HepG2 (cell line): ENCODE data around the gene CDR2L. TPM values are rescaled to one million over a fixed set of nuclear protein-coding genes. Genes with fewer than 3 reads are reported as not detected.

ENCODE experiments used
- EED ChIP-seq: sonication (generic); formaldehyde crosslinking; IDR thresholded peaks from 2 replicates; pipeline ENCODE4 v1.5.0; 2020; ENCODE audit warnings: mild to moderate bottlenecking, missing genetic modification reagents
- GATAD1 ChIP-seq: IDR thresholded peaks from 2 replicates; pipeline ENCODE4 v1.6.1; 2016; ENCODE audit warnings: missing genetic modification reagents, missing compliant biosample characterization
- KAT8 ChIP-seq: IDR thresholded peaks from 2 replicates; pipeline ENCODE4 v1.6.1; 2016; ENCODE audit warnings: missing genetic modification reagents, missing compliant biosample characterization
- MIER3 ChIP-seq: IDR thresholded peaks from 2 replicates; pipeline ENCODE4 v1.6.1; 2016; ENCODE audit warnings: missing compliant biosample characterization, borderline replicate concordance
- MXD4 ChIP-seq: IDR thresholded peaks from 2 replicates; pipeline ENCODE4 v1.6.1; 2016; ENCODE audit warnings: mild to moderate bottlenecking, missing biosample characterization, missing genetic modification reagents
- NFIB ChIP-seq: sonication (generic); formaldehyde crosslinking; IDR thresholded peaks from 2 replicates; pipeline ENCODE4 v1.9.0; 2021; ENCODE audit warnings: missing genetic modification reagents, mild to moderate bottlenecking, borderline replicate concordance
- NR1H2 ChIP-seq: sonication (generic); formaldehyde crosslinking; IDR thresholded peaks from 2 replicates; pipeline ENCODE4 v1.8.1; 2022; ENCODE audit warnings: low read depth, missing genetic modification reagents, borderline replicate concordance
- TARDBP ChIP-seq: sonication (generic); formaldehyde crosslinking; IDR thresholded peaks from 2 replicates; pipeline ENCODE4 v1.8.0; 2022; ENCODE audit warnings: mild to moderate bottlenecking, missing genetic modification reagents
- ZSCAN9 ChIP-seq: IDR thresholded peaks from 2 replicates; pipeline ENCODE4 v1.6.1; 2016; ENCODE audit warnings: borderline replicate concordance
- polyA plus RNA-seq, 8 experiments: library from polyadenylated mRNA; depleted of rRNA in 3 of 8; stranded (reverse) in 7 of 8; unstranded in 1 of 8; fragments of >200 nt; fragmentation: Illumina TruSeq in 4 of 8; extraction: Trizol in 4 of 8; gene quantifications; 2 replicates each; pipeline versions ENCODE4 v1.2.1 to v1.2.3, GENCODE V29; 2011 to 2016; ENCODE audit warnings: low read depth in 4 of 8, missing spikeins in 1 of 8, mixed read lengths in 1 of 8; ENCODE audit not compliant: insufficient read depth in 1 of 8
- total RNA-seq, 5 experiments: library from RNA; depleted of rRNA; stranded (reverse); fragments of >200 nt; fragmentation: Illumina TruSeq; extraction: Trizol; gene quantifications; 2 replicates each; pipeline ENCODE4 v1.2.3, GENCODE V29; 2016; ENCODE audit warnings: low read depth in 1 of 5
- TF ChIP-seq, protein P1 (sequence below): sonication (generic); formaldehyde crosslinking; IDR thresholded peaks from 2 replicates; pipeline ENCODE4 v1.4.0; 2020; ENCODE audit warnings: mild to moderate bottlenecking, missing genetic modification reagents, borderline replicate concordance
- TF ChIP-seq, protein P2 (sequence below), 2 experiments: sonication (generic) in 1 of 2; formaldehyde crosslinking in 1 of 2; IDR thresholded peaks; 2 replicates each; pipeline versions ENCODE4 v1.6.1 to v1.9.0; 2014 to 2022; ENCODE audit warnings: antibody characterized with exemption in 1 of 2, borderline replicate concordance in 1 of 2, inconsistent platforms in 1 of 2, low read depth in 1 of 2, missing genetic modification reagents in 1 of 2
- TF ChIP-seq, protein P3 (sequence below): sonication (generic); formaldehyde crosslinking; IDR thresholded peaks from 2 replicates; pipeline ENCODE4 v1.5.0; 2020; ENCODE audit warnings: mild to moderate bottlenecking, missing genetic modification reagents, borderline replicate concordance

The CDR2L gene
- total and polyA plus RNA-seq, 2 of the 13 experiments (the other 11 are each of a cell fraction or from before 2014, with no cell fraction given) = 1.9 to 2.1 TPM

DNA sequence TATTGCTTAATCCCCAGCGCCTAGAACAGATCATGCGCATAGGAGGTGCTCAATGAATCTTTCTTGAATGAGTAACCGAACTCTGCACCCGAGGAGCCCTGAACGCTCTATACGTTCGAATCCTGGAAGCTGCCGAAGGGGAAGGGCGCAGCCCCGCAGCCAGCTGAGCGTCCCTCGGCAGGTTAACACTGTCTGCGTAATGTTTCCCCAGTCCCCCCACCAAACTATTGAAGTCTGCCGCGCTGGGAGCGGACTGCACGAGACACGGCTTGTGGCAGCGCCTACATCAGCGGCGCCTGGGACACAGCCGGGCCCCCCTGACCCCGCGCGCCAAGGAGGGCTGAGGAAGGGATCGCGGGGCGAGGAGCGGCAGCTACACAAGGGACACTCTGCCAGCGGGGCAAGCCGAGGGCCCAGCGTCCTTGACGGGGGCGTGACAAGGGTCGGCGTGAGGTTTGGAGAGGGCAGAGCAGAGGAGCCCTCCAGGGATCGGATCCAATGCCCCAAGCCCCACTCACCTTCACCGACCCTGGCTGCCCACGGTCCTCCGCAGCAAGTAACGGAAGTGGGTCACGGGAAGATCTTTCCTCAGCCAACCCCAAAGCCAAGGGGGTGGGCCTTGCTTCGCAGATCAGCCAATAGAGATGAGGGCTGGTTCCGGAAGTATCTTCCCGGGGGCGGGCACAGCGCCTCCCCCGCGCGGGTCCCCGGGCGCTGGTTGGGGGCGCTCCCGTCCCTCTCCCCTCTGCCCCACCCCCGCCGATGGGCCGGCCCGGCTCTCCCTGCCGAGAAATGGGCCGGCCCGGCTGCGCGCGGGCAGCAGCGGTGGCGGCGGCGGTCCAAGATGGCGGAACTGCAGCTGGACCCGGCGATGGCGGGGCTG is 59.2 kb downstream of the CDR2L start, which contains the start of the genes ATP5PD and KCTD2 (continued):
- TF ChIP-seq, protein P1, sequence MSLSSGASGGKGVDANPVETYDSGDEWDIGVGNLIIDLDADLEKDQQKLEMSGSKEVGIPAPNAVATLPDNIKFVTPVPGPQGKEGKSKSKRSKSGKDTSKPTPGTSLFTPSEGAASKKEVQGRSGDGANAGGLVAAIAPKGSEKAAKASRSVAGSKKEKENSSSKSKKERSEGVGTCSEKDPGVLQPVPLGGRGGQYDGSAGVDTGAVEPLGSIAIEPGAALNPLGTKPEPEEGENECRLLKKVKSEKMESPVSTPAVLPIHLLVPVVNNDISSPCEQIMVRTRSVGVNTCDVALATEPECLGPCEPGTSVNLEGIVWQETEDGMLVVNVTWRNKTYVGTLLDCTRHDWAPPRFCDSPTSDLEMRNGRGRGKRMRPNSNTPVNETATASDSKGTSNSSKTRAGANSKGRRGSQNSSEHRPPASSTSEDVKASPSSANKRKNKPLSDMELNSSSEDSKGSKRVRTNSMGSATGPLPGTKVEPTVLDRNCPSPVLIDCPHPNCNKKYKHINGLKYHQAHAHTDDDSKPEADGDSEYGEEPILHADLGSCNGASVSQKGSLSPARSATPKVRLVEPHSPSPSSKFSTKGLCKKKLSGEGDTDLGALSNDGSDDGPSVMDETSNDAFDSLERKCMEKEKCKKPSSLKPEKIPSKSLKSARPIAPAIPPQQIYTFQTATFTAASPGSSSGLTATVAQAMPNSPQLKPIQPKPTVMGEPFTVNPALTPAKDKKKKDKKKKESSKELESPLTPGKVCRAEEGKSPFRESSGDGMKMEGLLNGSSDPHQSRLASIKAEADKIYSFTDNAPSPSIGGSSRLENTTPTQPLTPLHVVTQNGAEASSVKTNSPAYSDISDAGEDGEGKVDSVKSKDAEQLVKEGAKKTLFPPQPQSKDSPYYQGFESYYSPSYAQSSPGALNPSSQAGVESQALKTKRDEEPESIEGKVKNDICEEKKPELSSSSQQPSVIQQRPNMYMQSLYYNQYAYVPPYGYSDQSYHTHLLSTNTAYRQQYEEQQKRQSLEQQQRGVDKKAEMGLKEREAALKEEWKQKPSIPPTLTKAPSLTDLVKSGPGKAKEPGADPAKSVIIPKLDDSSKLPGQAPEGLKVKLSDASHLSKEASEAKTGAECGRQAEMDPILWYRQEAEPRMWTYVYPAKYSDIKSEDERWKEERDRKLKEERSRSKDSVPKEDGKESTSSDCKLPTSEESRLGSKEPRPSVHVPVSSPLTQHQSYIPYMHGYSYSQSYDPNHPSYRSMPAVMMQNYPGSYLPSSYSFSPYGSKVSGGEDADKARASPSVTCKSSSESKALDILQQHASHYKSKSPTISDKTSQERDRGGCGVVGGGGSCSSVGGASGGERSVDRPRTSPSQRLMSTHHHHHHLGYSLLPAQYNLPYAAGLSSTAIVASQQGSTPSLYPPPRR (CRISPR knock-in tag) = peak; percentile 29; the same call in 1 of the 2 replicates
- TF ChIP-seq TARDBP (CRISPR knock-in tag) (peak; percentile 80), KAT8 (peak; percentile 92), MIER3 (CRISPR knock-in tag) (no peak; the same call in 1 of the 2 replicates), GATAD1 (CRISPR knock-in tag) (peak; percentile 92), NR1H2 (peak; percentile 81; the same call in 1 of the 2 replicates), EED (CRISPR knock-in tag) (peak; percentile 13; the same call in 1 of the 2 replicates), NFIB (CRISPR knock-in tag) (no peak), MXD4 (CRISPR knock-in tag) (peak; percentile 74; the same call in 1 of the 2 replicates), ZSCAN9 (CRISPR knock-in tag) (no peak)
- TF ChIP-seq, protein P2, sequence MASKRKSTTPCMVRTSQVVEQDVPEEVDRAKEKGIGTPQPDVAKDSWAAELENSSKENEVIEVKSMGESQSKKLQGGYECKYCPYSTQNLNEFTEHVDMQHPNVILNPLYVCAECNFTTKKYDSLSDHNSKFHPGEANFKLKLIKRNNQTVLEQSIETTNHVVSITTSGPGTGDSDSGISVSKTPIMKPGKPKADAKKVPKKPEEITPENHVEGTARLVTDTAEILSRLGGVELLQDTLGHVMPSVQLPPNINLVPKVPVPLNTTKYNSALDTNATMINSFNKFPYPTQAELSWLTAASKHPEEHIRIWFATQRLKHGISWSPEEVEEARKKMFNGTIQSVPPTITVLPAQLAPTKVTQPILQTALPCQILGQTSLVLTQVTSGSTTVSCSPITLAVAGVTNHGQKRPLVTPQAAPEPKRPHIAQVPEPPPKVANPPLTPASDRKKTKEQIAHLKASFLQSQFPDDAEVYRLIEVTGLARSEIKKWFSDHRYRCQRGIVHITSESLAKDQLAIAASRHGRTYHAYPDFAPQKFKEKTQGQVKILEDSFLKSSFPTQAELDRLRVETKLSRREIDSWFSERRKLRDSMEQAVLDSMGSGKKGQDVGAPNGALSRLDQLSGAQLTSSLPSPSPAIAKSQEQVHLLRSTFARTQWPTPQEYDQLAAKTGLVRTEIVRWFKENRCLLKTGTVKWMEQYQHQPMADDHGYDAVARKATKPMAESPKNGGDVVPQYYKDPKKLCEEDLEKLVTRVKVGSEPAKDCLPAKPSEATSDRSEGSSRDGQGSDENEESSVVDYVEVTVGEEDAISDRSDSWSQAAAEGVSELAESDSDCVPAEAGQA (IDR thresholded peaks at IDR 0.05; ENCODE audit: low read depth) = no peak
- TF ChIP-seq, protein P2 (CRISPR knock-in tag; IDR thresholded peaks at IDR 0.05; ENCODE audit: borderline replicate concordance) = no peak
- TF ChIP-seq, protein P3, sequence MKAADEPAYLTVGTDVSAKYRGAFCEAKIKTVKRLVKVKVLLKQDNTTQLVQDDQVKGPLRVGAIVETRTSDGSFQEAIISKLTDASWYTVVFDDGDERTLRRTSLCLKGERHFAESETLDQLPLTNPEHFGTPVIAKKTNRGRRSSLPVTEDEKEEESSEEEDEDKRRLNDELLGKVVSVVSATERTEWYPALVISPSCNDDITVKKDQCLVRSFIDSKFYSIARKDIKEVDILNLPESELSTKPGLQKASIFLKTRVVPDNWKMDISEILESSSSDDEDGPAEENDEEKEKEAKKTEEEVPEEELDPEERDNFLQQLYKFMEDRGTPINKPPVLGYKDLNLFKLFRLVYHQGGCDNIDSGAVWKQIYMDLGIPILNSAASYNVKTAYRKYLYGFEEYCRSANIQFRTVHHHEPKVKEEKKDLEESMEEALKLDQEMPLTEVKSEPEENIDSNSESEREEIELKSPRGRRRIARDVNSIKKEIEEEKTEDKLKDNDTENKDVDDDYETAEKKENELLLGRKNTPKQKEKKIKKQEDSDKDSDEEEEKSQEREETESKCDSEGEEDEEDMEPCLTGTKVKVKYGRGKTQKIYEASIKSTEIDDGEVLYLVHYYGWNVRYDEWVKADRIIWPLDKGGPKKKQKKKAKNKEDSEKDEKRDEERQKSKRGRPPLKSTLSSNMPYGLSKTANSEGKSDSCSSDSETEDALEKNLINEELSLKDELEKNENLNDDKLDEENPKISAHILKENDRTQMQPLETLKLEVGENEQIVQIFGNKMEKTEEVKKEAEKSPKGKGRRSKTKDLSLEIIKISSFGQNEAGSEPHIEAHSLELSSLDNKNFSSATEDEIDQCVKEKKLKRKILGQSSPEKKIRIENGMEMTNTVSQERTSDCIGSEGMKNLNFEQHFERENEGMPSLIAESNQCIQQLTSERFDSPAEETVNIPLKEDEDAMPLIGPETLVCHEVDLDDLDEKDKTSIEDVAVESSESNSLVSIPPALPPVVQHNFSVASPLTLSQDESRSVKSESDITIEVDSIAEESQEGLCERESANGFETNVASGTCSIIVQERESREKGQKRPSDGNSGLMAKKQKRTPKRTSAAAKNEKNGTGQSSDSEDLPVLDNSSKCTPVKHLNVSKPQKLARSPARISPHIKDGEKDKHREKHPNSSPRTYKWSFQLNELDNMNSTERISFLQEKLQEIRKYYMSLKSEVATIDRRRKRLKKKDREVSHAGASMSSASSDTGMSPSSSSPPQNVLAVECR = peak; percentile 98
